Measurements from ENCODE around the gene TEX261.

TEX261 gene

DNA sequence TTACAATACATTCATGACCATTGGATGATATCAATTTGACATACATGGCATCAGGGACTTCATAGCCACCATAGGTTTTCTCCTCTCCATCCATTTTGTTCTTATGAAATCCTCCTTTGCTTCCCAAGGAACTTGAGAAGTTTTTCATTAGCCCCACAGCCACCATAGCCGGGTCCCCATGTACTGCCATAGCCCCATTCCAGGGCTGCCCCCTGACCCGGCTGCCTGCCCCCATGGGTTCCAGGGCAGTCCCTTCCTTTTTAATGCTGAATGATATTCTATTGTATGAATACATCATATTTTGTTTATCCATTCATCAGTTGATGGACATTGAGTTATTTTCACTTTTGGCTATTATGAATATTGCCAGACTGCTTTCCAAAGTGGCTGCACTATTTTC lies 38.5 kb downstream of the TEX261 start:
- no peak for DNase-seq

DNA sequence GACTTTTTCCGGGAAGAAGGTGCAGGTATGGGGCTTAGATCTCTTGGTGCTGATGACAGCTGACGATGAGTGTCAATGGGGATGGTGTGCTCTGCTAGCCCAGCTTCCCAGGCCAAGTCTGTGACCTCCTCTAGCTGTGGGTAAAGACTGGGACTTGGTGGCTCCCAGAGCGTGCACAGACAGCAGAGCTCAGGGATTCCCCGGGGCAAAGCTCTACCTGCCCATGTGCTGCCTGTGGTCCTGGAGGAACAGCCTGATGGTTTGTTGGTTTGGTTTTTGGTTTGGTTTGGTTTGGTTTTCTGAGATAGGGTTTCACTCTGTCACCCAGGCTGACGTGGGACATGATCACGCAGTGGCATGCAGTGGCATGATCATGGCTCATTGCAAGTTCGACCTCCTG lies 39.8 kb downstream of the TEX261 start:
- no peak for DNase-seq

DNA sequence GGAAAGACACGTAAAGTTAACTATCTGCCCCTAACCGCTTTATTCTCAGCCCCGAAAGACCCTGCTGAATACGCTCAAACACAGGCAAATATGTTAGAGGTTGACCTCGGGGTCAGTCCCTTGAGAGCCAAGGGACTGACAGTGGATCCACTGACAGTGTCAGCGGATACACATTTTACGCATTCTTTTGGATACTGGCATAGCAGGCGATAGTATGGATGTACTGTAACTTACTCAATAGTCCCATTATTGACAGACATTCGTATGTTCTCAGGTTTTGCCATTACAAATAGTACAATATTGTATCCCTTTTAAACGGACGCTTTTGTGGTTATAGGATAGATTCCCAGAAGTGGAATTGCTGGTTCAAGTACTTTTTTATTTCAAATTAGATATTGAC lies 45.6 kb downstream of the TEX261 start:
- no peak for DNase-seq

DNA sequence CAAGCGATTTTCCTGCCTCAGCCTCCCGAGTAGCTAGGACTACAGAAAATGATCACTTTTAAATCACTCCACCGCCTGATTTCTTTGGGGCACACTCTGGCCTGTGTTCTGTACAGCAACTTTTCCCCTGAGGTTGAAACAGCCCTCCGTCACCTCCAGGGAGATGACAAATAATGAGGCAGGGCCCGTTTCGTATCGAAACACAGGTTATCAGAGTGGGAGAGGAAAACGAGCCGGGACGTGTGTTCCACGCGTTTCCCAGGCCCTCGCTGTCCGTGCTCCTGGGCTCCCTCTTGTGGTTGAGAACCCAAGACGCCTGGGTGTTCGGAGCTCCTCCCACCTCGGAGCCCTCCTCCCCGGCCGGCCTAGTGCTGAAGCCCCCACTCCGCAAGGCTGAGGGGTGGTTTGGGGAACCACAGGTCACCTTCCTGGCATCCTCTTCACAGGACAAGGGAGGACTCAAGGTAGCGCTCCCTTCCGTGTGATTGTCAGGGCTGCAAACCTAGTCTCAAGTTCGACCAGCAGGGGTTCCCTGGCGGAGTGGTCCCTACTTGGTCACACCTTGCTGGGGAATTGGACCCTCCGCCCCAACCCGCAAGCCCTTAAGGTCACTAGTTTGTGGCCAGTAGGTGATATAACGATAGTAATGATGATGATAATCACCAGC lies 46.2 kb downstream of the TEX261 start:
- DNase-seq = peak; percentile 87

DNA sequence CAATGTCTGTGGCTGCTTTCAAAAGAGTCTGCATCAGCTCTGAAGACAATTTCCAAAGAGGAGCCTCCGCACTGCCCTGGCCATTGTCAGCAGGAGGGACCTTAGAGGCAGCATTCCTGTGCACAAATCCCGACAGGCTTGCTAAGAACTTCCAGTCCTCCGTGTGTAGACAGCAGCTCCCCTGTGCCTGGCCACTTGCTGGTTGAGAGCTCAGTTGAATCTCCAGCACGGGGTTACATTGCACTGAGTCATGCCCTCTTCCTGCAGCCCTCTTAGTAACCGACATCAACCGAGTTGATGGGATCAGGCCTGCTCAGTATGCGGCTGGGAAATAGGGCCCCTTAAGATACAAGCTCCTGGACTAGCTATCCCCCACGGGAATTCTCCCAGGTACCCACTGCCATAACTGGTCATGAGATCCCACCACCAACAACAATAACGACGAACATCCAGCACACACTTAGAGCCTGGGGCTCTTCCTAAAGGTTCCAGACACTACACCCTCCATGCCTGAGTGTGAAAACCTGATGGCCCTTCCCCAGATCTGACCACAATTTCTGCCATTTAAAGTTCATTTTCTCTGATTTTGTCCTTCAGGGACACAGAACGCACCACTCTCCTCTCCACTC lies 47.0 kb downstream of the TEX261 start:
- no peak for DNase-seq

DNA sequence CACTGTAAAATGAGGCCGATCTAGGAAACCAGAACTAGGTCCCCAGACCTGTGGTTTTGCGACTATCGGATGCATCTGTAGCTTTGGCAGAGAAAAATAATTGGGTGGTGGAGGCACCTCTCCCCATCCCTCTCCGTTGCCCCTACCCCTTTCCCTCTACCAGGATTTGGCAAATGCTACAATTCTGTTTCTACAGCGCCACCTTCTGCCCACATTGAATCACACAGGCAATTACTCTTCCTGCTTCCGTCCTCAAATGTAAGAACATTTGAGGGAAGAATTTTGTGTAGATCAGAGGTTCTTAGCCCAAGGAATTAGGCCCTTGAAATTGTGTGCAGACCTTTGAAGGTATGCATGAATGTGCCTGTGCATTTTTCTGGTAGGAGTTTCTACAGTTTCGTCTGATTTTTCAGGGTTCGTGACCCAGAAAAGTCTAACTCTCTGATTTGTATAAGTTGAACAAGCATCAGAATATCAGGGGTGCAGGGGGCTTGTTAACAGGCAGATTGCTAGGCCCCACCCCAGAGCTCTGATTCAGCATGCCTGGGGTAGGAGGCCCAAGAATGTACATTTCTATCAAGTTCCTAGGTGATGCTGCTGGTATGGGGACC lies 47.7 kb downstream of the TEX261 start:
- peak; percentile 69 for DNase-seq

DNA sequence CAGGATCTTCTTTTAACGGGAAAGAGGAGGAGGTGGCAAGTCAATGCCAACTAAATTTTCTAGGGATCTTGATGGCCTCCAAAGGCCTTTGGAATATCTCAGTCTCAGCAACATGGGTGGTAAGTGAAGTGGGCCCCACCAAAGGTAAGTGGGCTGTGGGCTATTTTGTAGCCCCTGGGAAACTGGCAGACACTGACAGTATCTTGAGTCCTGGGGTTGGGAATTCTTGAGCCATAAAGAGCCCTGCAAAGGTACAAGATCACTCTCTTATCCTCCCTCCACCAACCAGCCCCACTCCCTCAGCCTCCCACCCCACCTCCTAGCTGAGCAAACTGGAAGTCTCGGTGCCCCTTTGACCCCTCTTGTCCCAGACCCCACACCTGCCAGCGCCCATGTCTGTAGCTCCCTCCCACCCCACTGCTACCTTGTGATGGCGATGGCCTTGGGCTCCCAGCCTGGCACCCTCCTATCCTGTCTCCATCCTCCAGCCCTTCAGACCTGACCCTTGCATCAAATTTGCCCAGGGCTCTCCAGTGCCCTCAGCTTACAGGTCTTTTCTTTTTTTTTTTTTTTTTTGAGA lies 50.5 kb downstream of the TEX261 start:
- DNase-seq = no peak

DNA sequence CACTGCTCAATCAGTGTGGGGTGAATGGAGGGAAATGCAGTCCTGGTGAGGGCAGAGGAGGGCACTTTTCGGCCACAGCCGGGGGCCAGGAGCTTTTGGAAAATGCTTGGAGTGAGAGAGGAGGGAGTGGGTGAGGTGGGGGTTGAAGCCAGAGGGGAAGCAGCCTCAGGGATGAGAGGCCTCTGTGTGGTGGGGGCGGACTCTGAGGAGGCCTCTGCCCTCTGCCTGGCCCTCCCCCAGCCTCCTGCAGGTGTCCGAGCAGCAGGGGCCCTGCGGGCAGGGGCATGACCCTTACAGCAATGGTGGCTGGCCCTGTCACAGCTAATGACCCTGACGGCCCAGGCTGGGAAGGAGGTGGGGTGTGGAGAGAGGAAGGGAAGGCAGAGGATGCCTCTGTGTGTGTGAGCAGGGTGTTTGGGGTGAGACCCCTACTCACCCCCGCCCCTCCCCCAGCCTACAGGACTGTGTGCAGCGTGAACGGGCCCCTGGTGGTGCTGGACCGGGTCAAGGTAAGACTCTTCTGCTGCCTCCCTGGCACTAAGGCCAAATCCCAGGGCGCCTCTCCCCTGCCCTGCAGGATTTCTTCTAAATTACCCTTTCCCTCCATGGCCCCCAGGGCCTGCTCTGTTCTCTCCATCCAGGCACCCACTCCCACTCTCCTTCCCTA lies 51.3 kb downstream of the TEX261 start:
- peak; percentile 37 for DNase-seq

DNA sequence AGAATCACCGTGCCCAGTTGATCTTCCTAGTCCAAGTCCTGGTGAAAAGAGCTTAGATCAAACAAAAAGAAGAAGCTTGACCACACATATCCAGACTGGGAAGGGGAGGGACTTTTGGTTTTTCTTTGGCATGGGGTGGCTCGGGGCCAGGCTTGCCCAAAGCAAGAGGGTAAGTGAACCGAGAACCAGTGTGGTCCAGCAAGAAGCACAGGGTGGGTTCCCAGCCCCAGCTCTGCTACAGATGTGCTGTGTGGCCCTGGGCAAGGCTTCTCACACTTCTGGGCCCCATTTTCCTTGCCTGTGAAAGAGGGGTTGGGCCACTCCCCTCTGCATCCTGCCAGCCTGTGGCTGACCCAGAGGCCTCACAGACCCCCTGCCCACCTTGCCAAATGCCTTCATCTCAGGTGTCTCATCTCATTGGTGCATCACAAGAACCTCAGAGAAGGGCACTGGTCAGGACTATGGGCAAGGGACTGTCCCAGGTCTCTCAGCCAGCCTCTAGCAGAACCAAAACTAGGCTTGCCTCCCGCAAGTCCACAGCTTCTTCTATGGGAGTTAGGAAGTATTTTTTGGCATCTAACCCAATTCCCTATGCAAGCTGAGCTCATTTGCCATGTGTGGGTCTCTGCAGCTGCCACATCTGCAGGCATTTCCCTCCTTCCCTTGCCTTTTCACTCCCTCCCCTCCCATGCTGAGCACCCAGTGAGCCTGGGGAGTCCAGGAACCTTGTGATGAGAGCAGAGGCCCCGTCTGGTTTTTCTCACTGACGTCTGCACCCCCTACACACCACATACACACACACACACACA lies 52.1 kb downstream of the TEX261 start:
- DNase-seq = peak; percentile 42

DNA sequence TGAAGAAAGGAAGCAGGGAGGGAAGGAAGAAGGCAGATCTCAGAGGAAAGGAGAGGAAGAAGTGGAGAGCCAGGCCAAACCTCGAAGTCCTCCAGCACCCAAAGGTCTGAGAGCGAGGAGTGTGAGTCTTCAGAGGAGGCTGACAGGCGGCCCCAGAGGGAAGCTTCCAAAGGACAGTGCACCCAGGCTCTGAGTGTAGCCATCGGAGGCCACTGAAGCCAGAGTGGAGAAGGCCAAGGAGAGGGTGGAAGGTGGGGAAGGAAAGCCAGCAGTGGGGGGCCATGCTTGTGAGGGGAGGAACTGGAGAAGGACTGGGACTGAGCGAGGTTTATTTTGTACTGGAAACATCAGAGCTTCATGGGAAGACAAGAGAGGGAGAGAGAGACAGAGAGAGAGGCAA lies 53.0 kb downstream of the TEX261 start:
- DNase-seq = no peak

DNA sequence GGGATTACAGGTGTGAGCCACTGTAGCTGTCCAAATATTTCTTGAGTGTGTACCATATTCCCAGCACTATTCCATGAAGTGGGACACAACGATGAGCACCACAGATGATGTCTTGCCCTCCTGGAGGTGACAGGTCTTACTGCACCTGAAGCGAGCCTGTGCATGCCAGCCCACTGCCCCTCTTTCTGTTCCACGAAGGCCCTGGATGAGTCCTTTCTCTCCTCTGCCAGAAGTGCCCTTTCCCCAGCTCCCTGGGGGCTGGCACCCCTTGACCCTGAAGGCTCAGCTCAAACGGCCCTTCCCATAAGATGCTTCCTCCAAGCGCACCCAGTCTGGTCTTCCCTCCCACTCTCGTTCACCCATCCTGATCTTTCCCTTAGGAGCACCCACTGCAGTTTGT lies 53.5 kb downstream of the TEX261 start:
- no peak for DNase-seq

DNA sequence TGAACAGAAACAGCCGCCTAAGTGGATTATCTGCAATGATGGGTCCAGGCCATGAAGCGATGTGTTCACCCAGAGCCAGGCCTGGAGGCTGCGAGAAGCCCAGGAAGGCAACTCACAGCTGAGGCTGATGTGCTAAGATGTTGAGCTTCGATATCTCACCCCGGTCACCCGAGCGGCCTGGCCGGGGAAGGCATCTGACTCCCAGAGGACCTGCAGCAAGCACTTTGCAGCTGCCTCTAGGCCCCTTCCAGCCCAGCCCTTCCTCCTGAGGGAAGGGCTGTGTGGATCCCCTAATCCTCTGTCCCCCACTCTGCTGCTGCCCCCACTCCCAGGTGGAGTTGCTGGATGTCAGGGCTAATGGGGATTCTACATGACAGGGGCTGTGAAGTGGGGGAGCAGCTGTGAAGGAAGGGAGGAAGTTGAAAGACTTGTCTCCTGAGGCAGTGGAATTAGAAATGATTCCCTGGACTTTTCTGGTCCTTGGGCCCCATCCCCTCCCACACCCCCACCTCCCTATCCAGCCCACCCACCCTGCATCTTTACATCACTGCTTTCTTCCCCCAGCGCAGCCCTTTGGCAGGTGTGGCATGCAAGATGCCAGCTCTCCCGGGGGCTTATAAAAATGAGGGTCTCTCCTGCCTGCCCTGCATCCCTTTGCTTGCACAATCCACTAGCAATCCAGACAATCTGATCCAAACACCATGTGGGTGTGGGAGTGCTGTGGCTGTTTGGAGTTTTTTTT lies 54.7 kb downstream of the TEX261 start:
- DNase-seq = no peak

DNA sequence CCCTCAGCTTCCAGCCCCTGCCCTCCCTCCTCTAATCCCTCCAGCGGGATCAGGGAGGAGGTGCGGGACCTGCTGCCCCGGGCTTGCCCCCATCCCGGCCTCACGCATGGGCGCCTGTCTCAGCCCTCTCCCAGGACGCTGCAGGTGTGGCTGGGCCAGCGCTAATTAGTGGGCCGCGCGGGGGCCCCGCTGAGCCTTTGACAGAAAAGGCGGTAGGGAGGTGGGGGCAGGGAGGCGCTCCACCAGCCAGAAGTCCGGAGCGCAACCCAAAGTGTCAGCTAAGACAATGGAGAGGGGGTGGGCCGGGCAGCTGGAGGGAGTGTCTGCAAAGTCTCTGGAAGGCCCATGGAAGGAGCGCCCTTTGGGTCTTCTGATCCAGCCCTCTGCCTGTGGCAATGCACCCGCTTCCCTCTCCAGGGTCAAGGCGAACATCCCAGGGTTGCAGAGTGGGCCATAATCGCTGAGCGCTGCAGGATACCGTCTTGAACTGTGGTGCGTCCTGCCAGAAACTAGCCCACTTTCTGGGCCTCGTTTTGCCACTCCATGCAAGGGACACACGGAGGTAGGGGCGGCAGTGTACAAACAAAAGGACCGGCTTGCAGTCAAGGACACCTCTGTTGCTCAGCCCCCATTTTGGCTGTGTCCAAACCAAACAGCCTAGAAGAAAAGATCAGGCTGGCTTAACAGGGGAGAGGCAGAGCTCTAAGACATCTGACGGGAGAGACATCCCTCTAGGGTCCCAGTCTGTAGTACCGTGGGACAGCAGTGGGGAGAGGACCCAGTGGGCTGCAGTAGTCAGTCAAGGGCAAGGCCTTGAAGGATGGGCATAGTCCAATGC lies 55.5 kb downstream of the TEX261 start:
- no peak for DNase-seq

DNA sequence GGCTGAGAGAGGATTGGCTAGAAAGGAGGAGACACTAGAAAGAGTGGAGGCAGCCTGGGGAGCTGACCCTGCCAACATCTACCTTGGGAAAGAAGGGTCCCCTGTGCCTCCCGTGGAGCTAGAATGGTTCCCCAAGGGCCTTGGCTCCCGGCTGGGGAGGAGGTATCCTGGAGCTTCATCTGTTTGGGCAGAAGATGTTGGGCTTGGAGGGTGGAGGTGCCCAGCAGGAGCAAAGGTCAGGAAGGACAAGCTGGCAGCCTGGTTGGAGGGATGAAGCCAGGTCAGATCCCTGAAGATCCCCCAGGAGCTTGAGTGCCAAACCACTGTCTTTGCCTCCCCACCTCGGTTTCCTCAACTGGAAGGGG lies 56.1 kb downstream of the TEX261 start:
- DNase-seq = no peak

DNA sequence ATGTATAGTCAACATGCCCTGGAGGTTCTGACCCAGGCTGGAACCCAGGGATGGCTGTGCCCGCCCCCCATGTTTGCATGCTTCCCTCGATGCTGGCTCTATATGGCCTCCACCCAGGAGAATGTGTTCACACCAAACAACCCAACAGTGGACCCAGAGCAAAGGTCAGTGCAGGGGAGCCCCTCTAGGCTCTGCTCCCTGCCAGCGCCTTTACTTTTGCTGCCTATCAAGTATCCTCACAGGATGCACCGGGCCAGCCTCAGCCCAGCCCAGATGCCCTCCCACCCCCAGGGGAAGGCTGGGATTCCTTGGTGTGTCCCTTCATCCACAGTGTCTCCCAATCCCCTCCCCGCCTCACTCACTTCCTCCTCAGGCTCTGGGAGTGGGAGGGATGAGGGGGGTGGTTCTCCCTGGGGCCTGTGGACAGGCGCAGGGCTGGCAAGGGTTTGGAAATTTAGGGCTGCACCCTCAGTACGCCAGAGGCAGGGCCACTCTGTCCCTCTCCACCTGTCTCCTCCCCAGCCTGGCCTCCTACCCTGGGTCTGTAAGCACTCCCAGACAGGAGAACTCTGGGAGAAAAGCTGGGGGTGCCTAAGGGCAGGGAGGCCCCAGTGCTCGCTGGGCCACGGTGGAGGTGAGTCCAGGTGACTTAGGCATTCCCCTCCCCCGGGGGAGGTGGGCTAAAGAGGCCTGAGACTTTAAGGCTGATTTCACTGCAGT lies 56.6 kb downstream of the TEX261 start:
- no peak for DNase-seq

DNA sequence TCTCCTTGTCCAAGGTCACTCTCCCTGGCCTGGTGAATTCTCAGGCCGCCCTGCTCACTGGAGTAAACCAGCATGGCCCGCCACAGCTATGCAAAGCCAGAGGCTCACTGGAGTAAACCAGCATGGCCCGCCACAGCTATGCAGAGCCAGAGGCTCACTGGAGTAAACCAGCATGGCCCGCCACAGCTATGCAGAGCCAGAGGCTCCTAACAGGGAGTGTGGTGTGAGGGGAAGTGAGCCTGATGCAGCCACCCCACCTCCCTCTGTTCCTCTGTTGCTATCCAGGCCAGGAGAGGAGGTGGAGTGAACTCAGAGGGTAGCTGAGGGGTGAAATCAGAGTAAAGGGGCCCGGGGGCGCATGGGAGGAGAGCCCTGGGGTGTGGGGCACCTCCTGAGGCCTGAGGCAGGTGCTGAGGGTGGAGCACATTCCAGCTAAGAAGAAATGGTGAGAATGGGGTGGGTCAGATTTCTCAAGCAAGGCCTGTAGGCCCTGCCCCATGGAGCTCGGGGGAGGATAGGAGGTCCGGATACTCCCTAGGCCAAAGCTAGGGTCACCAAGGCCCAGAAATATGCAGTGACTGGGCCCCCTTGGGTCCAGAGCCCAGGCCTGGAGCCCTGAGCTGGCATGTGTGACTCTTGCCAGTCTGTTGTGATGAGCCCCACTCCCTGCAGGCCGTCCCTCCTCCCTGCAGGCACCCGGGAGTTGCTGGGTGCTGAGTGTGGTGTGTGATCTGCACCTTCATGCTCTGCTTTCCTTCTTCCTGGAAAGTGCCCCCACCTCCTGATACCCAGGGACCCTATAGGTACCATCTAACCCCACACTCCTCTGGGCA lies 57.5 kb downstream of the TEX261 start:
- no peak for DNase-seq

DNA sequence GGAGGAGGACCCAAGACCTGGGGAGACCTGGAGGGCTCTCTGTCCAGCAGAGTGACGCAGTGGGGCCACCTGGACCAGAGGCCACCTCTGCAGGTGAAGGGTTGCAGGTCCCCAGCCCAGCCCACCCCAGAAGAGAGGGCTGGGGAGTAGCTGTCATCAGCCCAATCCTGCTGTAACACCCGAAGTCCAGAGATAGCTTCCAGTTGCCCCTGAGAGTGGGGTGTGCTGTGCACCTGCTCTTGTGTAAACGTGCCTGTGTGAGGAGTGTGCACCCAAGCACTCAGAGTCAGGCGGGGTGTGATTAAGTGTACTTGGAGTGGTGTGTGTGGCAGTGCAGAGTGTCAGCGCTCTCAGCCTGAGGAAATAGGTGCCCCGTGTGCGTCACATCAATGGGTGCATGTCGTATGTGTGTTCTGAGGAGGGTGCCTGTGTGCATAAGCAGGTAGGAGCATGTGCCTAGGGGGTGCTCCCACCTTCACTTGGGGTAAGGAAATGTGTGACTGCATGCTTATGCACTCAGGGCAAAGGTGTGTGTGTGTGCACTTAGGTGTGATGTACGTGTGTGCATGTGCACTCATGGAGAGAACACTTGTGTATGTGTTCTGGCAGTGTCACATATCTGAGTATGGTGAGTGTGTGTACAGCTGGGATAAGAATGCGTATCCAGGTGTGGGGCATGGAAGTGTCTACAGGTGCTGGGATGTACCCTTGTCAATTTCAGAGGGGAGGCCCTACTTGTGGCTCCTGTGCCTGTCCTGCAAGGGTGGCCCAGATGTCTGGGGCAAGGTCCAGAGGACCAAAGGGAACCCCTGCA lies 58.3 kb downstream of the TEX261 start:
- DNase-seq = no peak

All from right forelimb (tissue), 1 donor.